GM23338 (cell line): ENCODE data around the gene MKLN1. TPM values are rescaled to one million over a fixed set of nuclear protein-coding genes. Genes with fewer than 3 reads are reported as not detected.

Experiments used
- ATAC-seq: fragments of 200-7000 bp; cut with Tn5 transposase; 3 replicates; pipeline ENCODE4 v1.9.1; 2020
- DNase-seq: peaks from one replicate; pipeline ENCODE4 v3.0.0-alpha.2; 2015; ENCODE audit warnings: low spot score
- H2AFZ ChIP-seq: fragments of 200-600 bp; sonication (generic); 2 replicates; pipeline ENCODE4 v1.8.0; 2016; ENCODE audit warnings: antibody characterized with exemption, mild to moderate bottlenecking, moderate library complexity
- H3F3A ChIP-seq: fragments of 200-600 bp; sonication (generic); replicated peaks from 2 replicates; pipeline ENCODE4 v1.8.0; 2017; ENCODE audit warnings: antibody characterized with exemption, mixed run types, low read depth
- H3K27ac ChIP-seq: fragments of 200-600 bp; sonication (generic); 2 replicates; pipeline ENCODE4 v1.6.1; 2016; ENCODE audit warnings: low read depth
- H3K27me3 ChIP-seq: fragments of 200-600 bp; sonication (generic); 2 replicates; pipeline ENCODE4 v1.8.0; 2016; ENCODE audit warnings: mild to moderate bottlenecking, mixed run types, moderate library complexity; ENCODE audit not compliant: insufficient read depth
- H3K36me3 ChIP-seq: fragments of 200-600 bp; sonication (generic); 2 replicates; pipeline ENCODE4 v1.8.0; 2016; ENCODE audit warnings: mild to moderate bottlenecking; ENCODE audit not compliant: insufficient read depth
- H3K4me1 ChIP-seq: fragments of 200-600 bp; sonication (generic); 2 replicates; pipeline ENCODE4 v1.8.0; 2016; ENCODE audit warnings: mild to moderate bottlenecking, moderate library complexity; ENCODE audit not compliant: insufficient read depth
- H3K4me2 ChIP-seq: fragments of 200-600 bp; sonication (generic); 2 replicates; pipeline ENCODE4 v1.7.1; 2017; ENCODE audit warnings: mixed run types
- H3K4me3 ChIP-seq: fragments of 200-600 bp; sonication (generic); 2 replicates; pipeline ENCODE4 v1.6.1; 2016; ENCODE audit warnings: mixed run types
- H3K79me2 ChIP-seq: fragments of 200-600 bp; sonication (generic); replicated peaks from 2 replicates; pipeline ENCODE4 v1.8.0; 2017; ENCODE audit warnings: mild to moderate bottlenecking; ENCODE audit not compliant: insufficient read depth
- H3K9me2 ChIP-seq: fragments of 200-600 bp; sonication (generic); 2 replicates; pipeline ENCODE4 v1.8.0; 2017; ENCODE audit not compliant: insufficient read depth
- H4K20me1 ChIP-seq: fragments of 200-600 bp; sonication (generic); replicated peaks from 2 replicates; pipeline ENCODE4 v1.8.0; 2017; ENCODE audit warnings: mild to moderate bottlenecking; ENCODE audit not compliant: insufficient read depth
- H3K27ac Mint-ChIP-seq: 2 replicates; pipeline ENCODE4 v1.8.0; 2020; ENCODE audit warnings: inconsistent platforms, mild to moderate bottlenecking, moderate library complexity, mixed read lengths
- H3K27me3 Mint-ChIP-seq: 3 replicates; pipeline ENCODE4 v1.8.0; 2022; ENCODE audit warnings: low read depth, mild to moderate bottlenecking, moderate library complexity, mixed read lengths, inconsistent platforms; ENCODE audit not compliant: insufficient read depth, poor library complexity
- H3K36me3 Mint-ChIP-seq: 3 replicates; pipeline ENCODE4 v1.8.0; 2021; ENCODE audit warnings: low read depth, mild to moderate bottlenecking, inconsistent platforms, moderate library complexity, mixed read lengths
- H3K4me1 Mint-ChIP-seq: 3 replicates; pipeline ENCODE4 v1.8.0; 2020; ENCODE audit warnings: mild to moderate bottlenecking, inconsistent platforms, mixed read lengths
- H3K4me3 Mint-ChIP-seq: 3 replicates; pipeline ENCODE4 v1.8.0; 2021; ENCODE audit warnings: moderate library complexity, mild to moderate bottlenecking, inconsistent platforms, mixed read lengths
- H3K9me3 Mint-ChIP-seq: 3 replicates; pipeline ENCODE4 v1.8.0; 2020; ENCODE audit warnings: moderate library complexity, mild to moderate bottlenecking, inconsistent platforms, mixed read lengths
- CREB1 ChIP-seq: fragments of 250-450 bp; sonication (Bioruptor Pico); IDR thresholded peaks from 2 replicates; pipeline ENCODE4 v1.5.0; 2020; ENCODE audit warnings: low read depth, mild to moderate bottlenecking, moderate library complexity
- EZH2 ChIP-seq: fragments of 200-600 bp; sonication (generic); IDR thresholded peaks from one replicate; pipeline ENCODE4 v1.8.0; 2017; ENCODE audit warnings: antibody characterized with exemption, mild to moderate bottlenecking, low read depth; ENCODE audit not compliant: unreplicated experiment
- JUNB ChIP-seq: IDR thresholded peaks from one replicate; pipeline ENCODE4 v1.6.1; 2016; ENCODE audit warnings: antibody characterized with exemption; ENCODE audit not compliant: unreplicated experiment
- STAT1 ChIP-seq: IDR thresholded peaks from one replicate; pipeline ENCODE4 v1.6.1; 2016; ENCODE audit warnings: antibody characterized with exemption; ENCODE audit not compliant: unreplicated experiment
- ZNF114 ChIP-seq: fragments of 250-450 bp; sonication (Bioruptor Pico); IDR thresholded peaks from 2 replicates; pipeline ENCODE4 v1.5.0; 2020; ENCODE audit warnings: mild to moderate bottlenecking, moderate library complexity
- ZNF331 ChIP-seq: fragments of 250-450 bp; sonication (Bioruptor Pico); IDR thresholded peaks from 2 replicates; pipeline ENCODE4 v1.5.0; 2020; ENCODE audit warnings: low read depth, mild to moderate bottlenecking, moderate library complexity
- polyA plus RNA-seq: library from polyadenylated mRNA; unstranded; fragments of >200 nt; fragmentation: Nextera tagmentation; extraction: Ambion mirVana; gene quantifications from 2 replicates; pipeline ENCODE4 v1.2.1, GENCODE V29; 2016
- total RNA-seq: library from RNA; depleted of rRNA; stranded (reverse); fragments of >200 nt; shearing (Covaris generic); gene quantifications from 2 replicates; pipeline ENCODE4 v1.2.3, GENCODE V29; 2014
- TF ChIP-seq, protein P1 (sequence below): IDR thresholded peaks from 2 replicates; pipeline ENCODE4 v1.6.1; 2016; ENCODE audit warnings: antibody characterized with exemption
- TF ChIP-seq, protein P2 (sequence below): IDR thresholded peaks from one replicate; pipeline ENCODE4 v1.6.1; 2018; ENCODE audit warnings: antibody characterized with exemption; ENCODE audit not compliant: unreplicated experiment
- TF ChIP-seq, protein P3 (sequence below): fragments of 250-450 bp; sonication (Bioruptor Pico); IDR thresholded peaks from 2 replicates; pipeline ENCODE4 v1.5.0; 2020; ENCODE audit warnings: mild to moderate bottlenecking, moderate library complexity

MKLN1 gene
- total and polyA plus RNA-seq, 2 experiments from 2014 or later = 25.3 to 46.5 TPM

DNA sequence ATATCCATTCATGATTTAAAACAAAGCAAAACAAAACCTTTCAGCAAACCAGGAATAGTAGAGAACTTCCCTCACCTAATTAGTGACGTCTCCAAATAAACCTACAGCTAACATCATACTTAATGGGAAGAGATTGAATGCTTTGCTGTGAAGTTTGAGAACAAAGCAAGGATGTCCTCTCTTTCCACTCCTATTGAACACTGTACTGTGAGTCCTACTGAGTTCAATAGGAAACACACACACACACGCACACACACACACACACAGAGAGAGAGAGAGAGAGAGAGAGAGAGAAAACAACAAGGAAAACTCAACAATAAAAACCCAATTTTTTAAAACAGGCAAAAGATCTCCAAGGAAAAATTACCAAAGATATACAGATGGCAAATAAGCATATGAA is 196.4 kb downstream of the MKLN1 start:
- Histone ChIP-seq H3K4me2 (peak overlapping the region; percentile 23), H3F3A (peaks cover 31% of the 10 kb centered on the region), H3K9me2 (no peaks in the 10 kb centered on the region), H2AFZ (no peak overlapping the region), H4K20me1 (peaks cover 94% of the 10 kb centered on the region), H3K27ac (peak overlapping the region; percentile 36), H3K4me1 (peaks cover 94% of the 10 kb centered on the region), H3K79me2 (peaks cover 100% of the 10 kb centered on the region), H3K36me3 (no peaks in the 10 kb centered on the region; the same call in none of the 2 replicates), H3K4me3 (no peak overlapping the region), H3K27me3 (no peaks in the 10 kb centered on the region)
- DNase-seq (no peak), ATAC-seq (no peak)
- TF ChIP-seq ZNF331 (CRISPR knock-in tag) = no peak
- no peak for TF ChIP-seq CREB1 (CRISPR knock-in tag)
- Mint-ChIP-seq H3K27ac (peak overlapping the region; percentile 6; the same call in 1 of the 2 replicates), H3K4me1 (peaks cover 79% of the 10 kb centered on the region), H3K36me3 (peaks cover 55% of the 10 kb centered on the region), H3K9me3 (no peaks in the 10 kb centered on the region), H3K27me3 (peaks cover 16% of the 10 kb centered on the region), H3K4me3 (peak overlapping the region; percentile 2; the same call in 2 of the 3 replicates)

DNA sequence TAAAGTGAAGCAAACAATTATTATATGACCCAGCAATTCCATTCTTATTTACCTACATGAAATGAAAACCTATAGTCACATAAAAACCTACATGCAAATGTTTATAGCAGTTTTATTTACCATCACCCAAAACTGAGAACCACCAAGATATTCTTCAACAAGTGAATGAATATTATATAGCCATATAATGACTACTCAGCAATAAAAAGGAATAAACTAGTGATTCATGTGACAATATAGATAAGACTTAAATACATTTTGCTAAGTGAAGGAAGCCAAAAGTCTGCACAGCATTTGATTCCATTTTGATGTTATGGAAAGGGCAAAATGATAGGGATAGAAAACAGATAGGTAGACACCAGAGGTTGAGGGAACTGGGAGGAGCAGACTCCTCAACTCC is 197.0 kb downstream of the MKLN1 start:
- H3K4me3 Mint-ChIP-seq = no peak overlapping the region
- H3K9me3 Mint-ChIP-seq = no peaks in the 10 kb centered on the region
- H3K79me2 ChIP-seq = peaks cover 100% of the 10 kb centered on the region
- no peaks in the 10 kb centered on the region for H3K9me2 ChIP-seq
- peaks cover 35% of the 10 kb centered on the region; the same call in 1 of the 2 replicates for H3F3A ChIP-seq
- DNase-seq (no peak), ATAC-seq (no peak)
- H2AFZ ChIP-seq = no peak overlapping the region
- H3K36me3 Mint-ChIP-seq = peaks cover 54% of the 10 kb centered on the region
- no peaks in the 10 kb centered on the region; the same call in none of the 2 replicates for H3K36me3 ChIP-seq
- H3K27ac Mint-ChIP-seq = no peak overlapping the region
- H3K4me2 ChIP-seq = peak overlapping the region; percentile 23
- H3K4me1 Mint-ChIP-seq = peaks cover 79% of the 10 kb centered on the region
- peaks cover 93% of the 10 kb centered on the region for H3K4me1 ChIP-seq
- H3K27me3 ChIP-seq = no peaks in the 10 kb centered on the region
- peaks cover 94% of the 10 kb centered on the region for H4K20me1 ChIP-seq
- H3K4me3 ChIP-seq = no peak overlapping the region
- peak overlapping the region; percentile 10; the same call in 1 of the 2 replicates for H3K27ac ChIP-seq
- peaks cover 13% of the 10 kb centered on the region for H3K27me3 Mint-ChIP-seq
- TF ChIP-seq, protein P1, sequence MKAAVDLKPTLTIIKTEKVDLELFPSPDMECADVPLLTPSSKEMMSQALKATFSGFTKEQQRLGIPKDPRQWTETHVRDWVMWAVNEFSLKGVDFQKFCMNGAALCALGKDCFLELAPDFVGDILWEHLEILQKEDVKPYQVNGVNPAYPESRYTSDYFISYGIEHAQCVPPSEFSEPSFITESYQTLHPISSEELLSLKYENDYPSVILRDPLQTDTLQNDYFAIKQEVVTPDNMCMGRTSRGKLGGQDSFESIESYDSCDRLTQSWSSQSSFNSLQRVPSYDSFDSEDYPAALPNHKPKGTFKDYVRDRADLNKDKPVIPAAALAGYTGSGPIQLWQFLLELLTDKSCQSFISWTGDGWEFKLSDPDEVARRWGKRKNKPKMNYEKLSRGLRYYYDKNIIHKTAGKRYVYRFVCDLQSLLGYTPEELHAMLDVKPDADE = no peak
- TF ChIP-seq ZNF114 (CRISPR knock-in tag) (no peak), STAT1 (no peak), JUNB (no peak), EZH2 (no peak)
- TF ChIP-seq, protein P2, sequence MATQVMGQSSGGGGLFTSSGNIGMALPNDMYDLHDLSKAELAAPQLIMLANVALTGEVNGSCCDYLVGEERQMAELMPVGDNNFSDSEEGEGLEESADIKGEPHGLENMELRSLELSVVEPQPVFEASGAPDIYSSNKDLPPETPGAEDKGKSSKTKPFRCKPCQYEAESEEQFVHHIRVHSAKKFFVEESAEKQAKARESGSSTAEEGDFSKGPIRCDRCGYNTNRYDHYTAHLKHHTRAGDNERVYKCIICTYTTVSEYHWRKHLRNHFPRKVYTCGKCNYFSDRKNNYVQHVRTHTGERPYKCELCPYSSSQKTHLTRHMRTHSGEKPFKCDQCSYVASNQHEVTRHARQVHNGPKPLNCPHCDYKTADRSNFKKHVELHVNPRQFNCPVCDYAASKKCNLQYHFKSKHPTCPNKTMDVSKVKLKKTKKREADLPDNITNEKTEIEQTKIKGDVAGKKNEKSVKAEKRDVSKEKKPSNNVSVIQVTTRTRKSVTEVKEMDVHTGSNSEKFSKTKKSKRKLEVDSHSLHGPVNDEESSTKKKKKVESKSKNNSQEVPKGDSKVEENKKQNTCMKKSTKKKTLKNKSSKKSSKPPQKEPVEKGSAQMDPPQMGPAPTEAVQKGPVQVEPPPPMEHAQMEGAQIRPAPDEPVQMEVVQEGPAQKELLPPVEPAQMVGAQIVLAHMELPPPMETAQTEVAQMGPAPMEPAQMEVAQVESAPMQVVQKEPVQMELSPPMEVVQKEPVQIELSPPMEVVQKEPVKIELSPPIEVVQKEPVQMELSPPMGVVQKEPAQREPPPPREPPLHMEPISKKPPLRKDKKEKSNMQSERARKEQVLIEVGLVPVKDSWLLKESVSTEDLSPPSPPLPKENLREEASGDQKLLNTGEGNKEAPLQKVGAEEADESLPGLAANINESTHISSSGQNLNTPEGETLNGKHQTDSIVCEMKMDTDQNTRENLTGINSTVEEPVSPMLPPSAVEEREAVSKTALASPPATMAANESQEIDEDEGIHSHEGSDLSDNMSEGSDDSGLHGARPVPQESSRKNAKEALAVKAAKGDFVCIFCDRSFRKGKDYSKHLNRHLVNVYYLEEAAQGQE = no peak
- TF ChIP-seq, protein P3, sequence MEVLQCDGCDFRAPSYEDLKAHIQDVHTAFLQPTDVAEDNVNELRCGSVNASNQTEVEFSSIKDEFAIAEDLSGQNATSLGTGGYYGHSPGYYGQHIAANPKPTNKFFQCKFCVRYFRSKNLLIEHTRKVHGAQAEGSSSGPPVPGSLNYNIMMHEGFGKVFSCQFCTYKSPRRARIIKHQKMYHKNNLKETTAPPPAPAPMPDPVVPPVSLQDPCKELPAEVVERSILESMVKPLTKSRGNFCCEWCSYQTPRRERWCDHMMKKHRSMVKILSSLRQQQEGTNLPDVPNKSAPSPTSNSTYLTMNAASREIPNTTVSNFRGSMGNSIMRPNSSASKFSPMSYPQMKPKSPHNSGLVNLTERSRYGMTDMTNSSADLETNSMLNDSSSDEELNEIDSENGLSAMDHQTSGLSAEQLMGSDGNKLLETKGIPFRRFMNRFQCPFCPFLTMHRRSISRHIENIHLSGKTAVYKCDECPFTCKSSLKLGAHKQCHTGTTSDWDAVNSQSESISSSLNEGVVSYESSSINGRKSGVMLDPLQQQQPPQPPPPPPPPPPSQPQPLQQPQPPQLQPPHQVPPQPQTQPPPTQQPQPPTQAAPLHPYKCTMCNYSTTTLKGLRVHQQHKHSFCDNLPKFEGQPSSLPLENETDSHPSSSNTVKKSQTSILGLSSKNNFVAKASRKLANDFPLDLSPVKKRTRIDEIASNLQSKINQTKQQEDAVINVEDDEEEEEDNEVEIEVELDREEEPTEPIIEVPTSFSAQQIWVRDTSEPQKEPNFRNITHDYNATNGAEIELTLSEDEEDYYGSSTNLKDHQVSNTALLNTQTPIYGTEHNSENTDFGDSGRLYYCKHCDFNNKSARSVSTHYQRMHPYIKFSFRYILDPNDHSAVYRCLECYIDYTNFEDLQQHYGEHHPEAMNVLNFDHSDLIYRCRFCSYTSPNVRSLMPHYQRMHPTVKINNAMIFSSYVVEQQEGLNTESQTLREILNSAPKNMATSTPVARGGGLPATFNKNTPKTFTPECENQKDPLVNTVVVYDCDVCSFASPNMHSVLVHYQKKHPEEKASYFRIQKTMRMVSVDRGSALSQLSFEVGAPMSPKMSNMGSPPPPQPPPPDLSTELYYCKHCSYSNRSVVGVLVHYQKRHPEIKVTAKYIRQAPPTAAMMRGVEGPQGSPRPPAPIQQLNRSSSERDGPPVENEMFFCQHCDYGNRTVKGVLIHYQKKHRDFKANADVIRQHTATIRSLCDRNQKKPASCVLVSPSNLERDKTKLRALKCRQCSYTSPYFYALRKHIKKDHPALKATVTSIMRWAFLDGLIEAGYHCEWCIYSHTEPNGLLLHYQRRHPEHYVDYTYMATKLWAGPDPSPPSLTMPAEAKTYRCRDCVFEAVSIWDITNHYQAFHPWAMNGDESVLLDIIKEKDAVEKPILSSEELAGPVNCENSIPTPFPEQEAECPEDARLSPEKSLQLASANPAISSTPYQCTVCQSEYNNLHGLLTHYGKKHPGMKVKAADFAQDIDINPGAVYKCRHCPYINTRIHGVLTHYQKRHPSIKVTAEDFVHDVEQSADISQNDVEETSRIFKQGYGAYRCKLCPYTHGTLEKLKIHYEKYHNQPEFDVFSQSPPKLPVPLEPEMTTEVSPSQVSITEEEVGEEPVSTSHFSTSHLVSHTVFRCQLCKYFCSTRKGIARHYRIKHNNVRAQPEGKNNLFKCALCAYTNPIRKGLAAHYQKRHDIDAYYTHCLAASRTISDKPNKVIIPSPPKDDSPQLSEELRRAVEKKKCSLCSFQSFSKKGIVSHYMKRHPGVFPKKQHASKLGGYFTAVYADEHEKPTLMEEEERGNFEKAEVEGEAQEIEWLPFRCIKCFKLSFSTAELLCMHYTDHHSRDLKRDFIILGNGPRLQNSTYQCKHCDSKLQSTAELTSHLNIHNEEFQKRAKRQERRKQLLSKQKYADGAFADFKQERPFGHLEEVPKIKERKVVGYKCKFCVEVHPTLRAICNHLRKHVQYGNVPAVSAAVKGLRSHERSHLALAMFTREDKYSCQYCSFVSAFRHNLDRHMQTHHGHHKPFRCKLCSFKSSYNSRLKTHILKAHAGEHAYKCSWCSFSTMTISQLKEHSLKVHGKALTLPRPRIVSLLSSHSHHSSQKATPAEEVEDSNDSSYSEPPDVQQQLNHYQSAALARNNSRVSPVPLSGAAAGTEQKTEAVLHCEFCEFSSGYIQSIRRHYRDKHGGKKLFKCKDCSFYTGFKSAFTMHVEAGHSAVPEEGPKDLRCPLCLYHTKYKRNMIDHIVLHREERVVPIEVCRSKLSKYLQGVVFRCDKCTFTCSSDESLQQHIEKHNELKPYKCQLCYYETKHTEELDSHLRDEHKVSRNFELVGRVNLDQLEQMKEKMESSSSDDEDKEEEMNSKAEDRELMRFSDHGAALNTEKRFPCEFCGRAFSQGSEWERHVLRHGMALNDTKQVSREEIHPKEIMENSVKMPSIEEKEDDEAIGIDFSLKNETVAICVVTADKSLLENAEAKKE (CRISPR knock-in tag) = no peak
